PC-9 (cell line): Measurements from ENCODE around the gene CYLD.

Source experiments
- CTCF ChIP-seq: fragments of 200-600 bp; sonication (generic); conservative IDR thresholded peaks from 2 replicates; pipeline ENCODE4 v1.6.1; 2017; ENCODE audit warnings: mixed run types, antibody characterized with exemption, mild to moderate bottlenecking, moderate library complexity
- EZH2 ChIP-seq: fragments of 200-600 bp; sonication (generic); IDR thresholded peaks from 2 replicates; pipeline ENCODE4 v1.8.0; 2017; ENCODE audit warnings: antibody characterized with exemption, low read depth

- TF ChIP-seq CTCF, result no peak
- TF ChIP-seq EZH2, result no peak
Measured at GRCh38 chr16:50711040-50711439, 30.8 kb upstream of the CYLD start.
